Testis (tissue), 3 donors: ENCODE measurements around the gene ARL8A. TPM values are rescaled to one million over a fixed set of nuclear protein-coding genes. Genes with fewer than 3 reads are reported as not detected.
"Not testable (repeated sequence)": the region's sequence is repeated elsewhere in the genome, so short reads cannot be mapped to it uniquely, and the experiment has no call there.

Experiments used
- DNase-seq: peaks from one replicate; pipeline ENCODE4 v3.0.0-alpha.2; 2019
- H3K27ac ChIP-seq, 2 donors: fragments of 200-600 bp; sonication (generic); one replicate each; pipeline ENCODE4 v1.5.1; 2019
- H3K27me3 ChIP-seq: fragments of 200-600 bp; sonication (generic); one replicate; pipeline ENCODE4 v1.5.1; 2019
- H3K36me3 ChIP-seq: fragments of 200-600 bp; sonication (generic); one replicate; pipeline ENCODE4 v1.5.1; 2017; ENCODE audit warnings: low read depth; ENCODE audit errors: missing control alignments
- H3K4me1 ChIP-seq: fragments of 200-600 bp; sonication (generic); one replicate; pipeline ENCODE4 v1.5.1; 2019
- H3K4me3 ChIP-seq, 2 donors: fragments of 200-600 bp; sonication (generic); one replicate each; pipeline ENCODE4 v1.5.1; 2017 to 2019
- H3K9me3 ChIP-seq: fragments of 200-600 bp; sonication (generic); one replicate; pipeline ENCODE4 v1.5.1; 2017
- CTCF ChIP-seq, 3 experiments: fragments of 450-650 bp in 2 of 3; fragments of 200-600 bp in 1 of 3; sonication (generic) in 1 of 3; IDR thresholded peaks; one replicate each; pipeline ENCODE4 v1.5.1; 2016 to 2019; ENCODE audit warnings: antibody characterized with exemption in 3 of 3, mild to moderate bottlenecking in 2 of 3, moderate library complexity in 1 of 3
- POLR2A ChIP-seq: fragments of 450-650 bp; IDR thresholded peaks from one replicate; pipeline ENCODE4 v1.6.1; 2017; ENCODE audit warnings: antibody characterized with exemption, mild to moderate bottlenecking, moderate library complexity
- WGBS, 2 donors: methylation state at CpG; one replicate each; pipeline ENCODE4 v1.1.5; 2018; 5-methylcytosine and 5-hydroxymethylcytosine counted together
- intact Hi-C: fragments of 100-400 bp; cut with DNase I; formaldehyde crosslinking; loops from one replicate; pipeline ENCODE4 v1.15.1; 2023; ENCODE audit warnings: low total_unique reads
- polyA plus RNA-seq: library from polyadenylated mRNA; stranded (reverse); fragments of 350-450 nt; fragmentation: Illumina TruSeq; extraction: RNeasy Lipid Tissue Mini Kit (QIAGEN cat#74804); gene quantifications from one replicate; pipeline ENCODE4 v1.2.3, GENCODE V29; 2014; ENCODE audit warnings: low read depth, low replicate concordance; ENCODE audit not compliant: insufficient read depth
- total RNA-seq, 2 donors: library from RNA; depleted of rRNA; stranded (reverse); fragments of >200 nt; gene quantifications; one replicate each; pipeline ENCODE4 v1.2.3, GENCODE V29; 2016

ARL8A gene
- total and polyA plus RNA-seq, 3 donors from 2014 or later, result 46.9 to 80.8 (median 63.9) TPM

GRCh38 chr1:202143768-202144401 lies 652 bp downstream of the ARL8A start:
- TF ChIP-seq CTCF (IDR thresholded peaks at IDR 0.05) (no peak), POLR2A (no peak)
- no peaks in the 10 kb centered on the region for H3K27me3 ChIP-seq
- peaks cover 14% of the 10 kb centered on the region for H3K4me1 ChIP-seq
- no peaks in the 10 kb centered on the region for H3K9me3 ChIP-seq
- peak overlapping the region; percentile 88 to 90 for H3K27ac ChIP-seq
- H3K4me3 ChIP-seq, result peak overlapping the region; percentile 88 to 93
- WGBS, 2 donors, result 0 to 1% methylated on average over 1 to 41 of the region's 58 CpGs
- intact Hi-C loops, result no loop called here
- no peak for DNase-seq
- no peaks in the 10 kb centered on the region for H3K36me3 ChIP-seq

- Histone ChIP-seq H3K27me3 (no peaks in the 10 kb centered on the region), H3K4me1 (peaks cover 14% of the 10 kb centered on the region), H3K9me3 (no peaks in the 10 kb centered on the region), H3K36me3 (no peaks in the 10 kb centered on the region), H3K4me3 (peak overlapping the region; percentile 88 to 93), H3K27ac (peak overlapping the region; percentile 88 to 90)
- intact Hi-C loops, result no loop called here
- WGBS, 2 donors, result 7 to 12% methylated on average over 14 to 17 of the region's 17 CpGs
- DNase-seq, result no peak
- no peak for TF ChIP-seq CTCF (IDR thresholded peaks at IDR 0.05)
- no peak for TF ChIP-seq POLR2A
Observed at GRCh38 chr1:202143011-202143767, 1.3 kb downstream of the ARL8A start.

GRCh38 chr1:202141468-202141867 lies 3.1 kb downstream of the ARL8A start:
- H3K4me1 ChIP-seq, result peaks cover 14% of the 10 kb centered on the region
- H3K27ac ChIP-seq, H3K27me3 ChIP-seq, H3K9me3 ChIP-seq, intact Hi-C loops, H3K4me3 ChIP-seq, H3K36me3 ChIP-seq, DNase-seq: not testable (repeated sequence)
- WGBS, 2 donors, result 89 to 100% methylated on average over 3 of the region's 3 CpGs

GRCh38 chr1:202140833-202141232 lies 3.7 kb downstream of the ARL8A start:
- Histone ChIP-seq H3K27ac (no peak overlapping the region), H3K9me3 (no peaks in the 10 kb centered on the region), H3K4me1 (peaks cover 14% of the 10 kb centered on the region), H3K36me3 (no peaks in the 10 kb centered on the region), H3K4me3 (no peak overlapping the region), H3K27me3 (no peaks in the 10 kb centered on the region)
- DNase-seq, result no peak
- WGBS, 2 donors, result 69 to 77% methylated on average over 4 of the region's 4 CpGs
- no peak for TF ChIP-seq CTCF (IDR thresholded peaks at IDR 0.05)
- TF ChIP-seq POLR2A, result no peak
- intact Hi-C loops, result no loop called here

GRCh38 chr1:202135221-202135721 lies 9.3 kb downstream of the ARL8A start:
- 26 to 46% methylated on average over 11 to 15 of the region's 15 CpGs for WGBS, 2 donors
- H3K27ac ChIP-seq, result peak overlapping the region; percentile 92
- no peaks in the 10 kb centered on the region for H3K9me3 ChIP-seq
- peaks cover 54% of the 10 kb centered on the region for H3K4me1 ChIP-seq
- peak; percentile 80 for DNase-seq
- H3K27me3 ChIP-seq, result no peaks in the 10 kb centered on the region
- TF ChIP-seq CTCF (IDR thresholded peaks at IDR 0.05) (peak; percentile 63 to 92 (median 91)), POLR2A (no peak)
- H3K4me3 ChIP-seq, result no peak overlapping the region
- H3K36me3 ChIP-seq, result no peaks in the 10 kb centered on the region
- intact Hi-C loops, result no loop called here
